ENCODE measurements around the gene SLC13A3.

Gene SLC13A3

DNA sequence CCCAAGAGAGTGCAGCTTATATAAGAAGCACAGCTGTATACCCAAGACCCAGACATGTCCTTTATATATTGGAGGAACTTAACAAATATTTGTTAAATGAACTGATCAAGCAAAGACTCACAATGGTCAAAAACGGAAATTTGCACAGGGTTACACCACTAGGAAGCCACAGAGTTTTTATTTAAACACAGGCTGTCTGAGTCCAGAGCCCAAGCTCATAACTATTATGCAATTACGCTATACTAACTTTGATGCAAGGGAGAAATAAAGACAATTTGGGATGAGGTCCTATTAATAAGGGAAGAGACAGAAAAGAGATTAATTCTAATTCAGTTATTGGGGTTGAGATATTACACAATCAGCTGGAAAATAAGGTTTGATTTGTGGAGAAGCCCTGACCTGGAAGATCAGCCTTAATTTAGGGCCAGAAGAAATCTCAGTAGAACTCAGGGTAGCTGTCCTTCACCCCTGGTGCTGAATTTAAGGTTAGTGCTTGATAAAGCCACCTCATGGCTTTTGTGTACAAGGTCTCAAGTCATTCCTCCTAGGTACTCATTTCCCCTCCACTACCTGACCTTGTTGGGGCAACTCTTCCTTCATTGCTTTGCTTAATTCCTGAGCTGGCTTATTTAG is 127.4 kb downstream of the SLC13A3 start:
- DNase-seq (ENCODE audit: low read depth), result no peak

DNA sequence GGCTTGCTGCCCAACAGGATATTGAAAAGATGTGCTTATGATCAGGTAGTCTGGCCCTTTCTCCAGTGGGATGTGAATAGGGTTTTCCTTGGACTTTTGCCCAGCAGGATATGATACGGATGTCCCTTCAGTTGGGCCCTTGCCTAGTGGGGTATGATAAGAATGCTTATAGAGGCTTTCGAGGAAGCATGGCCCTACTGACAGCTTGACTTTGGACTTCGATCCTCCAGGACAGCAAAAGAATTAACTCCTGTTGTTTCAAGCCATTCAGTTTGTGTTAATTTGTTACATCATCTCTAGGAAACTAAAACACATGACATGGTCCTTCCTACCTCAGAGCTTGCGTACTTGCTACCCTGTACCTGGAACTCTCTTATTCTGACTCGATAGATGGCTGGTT is 128.2 kb downstream of the SLC13A3 start:
- DNase-seq (ENCODE audit: low read depth), result no peak

DNA sequence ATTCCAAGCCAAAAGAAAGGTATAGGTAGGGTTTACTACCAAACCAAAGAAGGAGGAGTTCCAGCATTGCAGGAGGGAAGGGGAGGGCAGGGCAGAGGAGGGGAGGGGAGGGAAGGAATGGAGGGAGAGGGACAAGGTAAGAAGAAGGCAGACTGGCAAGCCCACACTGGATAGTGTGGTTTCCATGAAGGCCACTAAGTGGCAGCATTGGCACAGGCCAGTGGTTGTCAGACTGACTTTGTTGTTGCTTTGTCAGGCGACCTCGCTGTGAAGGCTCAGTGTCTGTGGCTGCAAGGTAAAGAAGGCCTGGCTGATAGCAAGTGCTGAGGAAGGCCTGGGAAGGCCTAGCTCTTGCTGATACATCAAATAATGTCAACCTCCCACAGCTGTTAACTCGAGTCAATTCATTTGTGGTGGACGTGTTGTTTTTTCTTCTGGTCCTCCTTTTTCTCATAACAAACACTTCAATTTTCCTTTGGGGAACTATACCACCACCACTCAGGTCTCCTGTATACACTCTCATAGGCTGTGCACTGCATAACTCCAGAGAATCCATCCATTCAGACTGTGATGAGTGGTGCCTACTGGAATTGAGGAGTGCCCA is 130.2 kb downstream of the SLC13A3 start:
- DNase-seq (ENCODE audit: low read depth), result no peak

DNA sequence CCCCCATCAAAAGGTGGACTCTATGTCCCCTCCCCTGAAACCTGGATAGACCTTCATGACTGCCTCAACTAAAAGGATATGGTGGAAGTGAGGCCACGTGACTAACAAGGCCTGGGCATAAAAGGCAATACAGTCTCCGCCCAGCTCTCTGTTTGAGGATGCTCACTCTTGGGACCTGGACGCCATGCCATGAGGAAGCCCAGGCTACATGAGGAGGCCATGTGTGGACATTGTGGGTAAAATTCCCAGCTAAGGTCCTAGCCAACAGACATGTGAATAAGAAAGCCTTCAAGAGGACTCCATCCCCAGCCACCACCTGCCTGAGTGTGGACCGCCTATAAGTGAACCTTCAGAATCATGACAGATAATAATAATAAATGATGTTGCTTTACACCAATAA is 130.7 kb downstream of the SLC13A3 start:
- no peak for DNase-seq (ENCODE audit: low read depth)

DNA sequence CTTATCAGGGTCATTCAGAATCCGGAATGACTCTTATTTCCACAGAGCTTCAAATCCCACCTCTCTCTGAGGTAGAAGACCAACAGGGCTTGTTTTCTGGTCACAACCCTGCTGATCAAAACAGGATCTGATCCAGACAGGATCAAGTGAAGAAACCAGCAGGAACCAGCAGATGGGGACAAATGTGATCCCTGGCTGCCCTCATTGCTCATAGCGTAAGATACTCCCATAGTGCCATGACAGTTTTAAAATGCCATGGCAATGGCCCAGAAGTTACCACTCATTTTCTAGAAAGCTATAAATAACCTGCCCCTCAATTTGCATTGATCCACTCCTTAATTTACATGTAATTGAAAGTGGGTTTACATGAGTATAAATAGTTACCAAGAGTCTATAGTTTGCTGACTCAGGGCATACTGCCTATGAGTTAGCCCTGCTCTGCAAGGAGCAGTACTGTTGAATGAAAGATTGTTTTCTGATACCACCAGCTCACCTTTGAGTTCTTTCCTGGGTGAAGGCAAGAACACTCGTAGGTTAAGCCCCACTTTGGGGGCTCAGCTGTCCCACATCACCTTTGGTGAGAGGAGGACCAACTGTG is 131.7 kb downstream of the SLC13A3 start:
- DNase-seq (ENCODE audit: low read depth), result no peak

DNA sequence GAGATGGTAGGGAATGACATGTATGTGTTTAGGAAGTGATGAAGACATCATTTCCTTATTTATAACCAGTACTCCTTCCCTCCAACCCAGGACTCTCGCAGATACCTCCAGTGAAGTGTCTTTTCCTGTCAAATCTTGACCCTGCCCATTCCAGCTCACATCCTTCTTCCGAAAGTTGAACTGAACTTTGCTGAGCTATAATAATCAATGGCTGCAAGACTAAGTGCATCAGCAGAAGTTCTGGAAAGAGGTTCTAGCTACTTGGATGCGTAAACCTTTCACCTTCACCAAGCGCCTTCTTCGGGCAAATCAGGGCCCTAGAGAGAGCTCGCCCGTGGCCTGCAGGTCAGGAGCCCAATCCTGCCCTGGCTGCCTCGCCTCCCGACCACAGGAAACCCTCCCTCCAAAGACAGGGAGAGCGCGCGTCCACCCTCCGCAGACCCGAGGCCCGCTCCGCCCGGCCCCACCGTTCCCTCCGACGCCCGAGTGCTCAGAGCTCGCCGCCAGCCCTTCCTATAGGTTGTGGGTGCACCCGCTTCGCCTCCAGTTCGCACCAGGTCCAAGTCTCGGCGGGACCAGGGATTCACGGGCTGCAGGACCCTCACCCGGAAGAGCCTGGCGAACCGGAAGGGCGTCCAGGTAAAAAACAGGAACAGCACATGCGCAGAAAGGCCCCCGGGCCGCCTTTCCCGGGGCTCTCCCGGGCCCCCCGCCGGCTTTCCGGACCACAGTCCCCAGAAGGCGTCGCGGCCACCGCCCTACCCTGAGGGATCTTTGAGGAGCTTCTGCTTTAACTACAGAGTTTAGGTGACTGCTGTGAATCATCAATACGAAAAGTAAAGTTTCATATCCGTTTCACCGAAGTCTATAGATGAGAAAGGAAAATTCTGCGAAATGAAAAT is 138.1 kb downstream of the SLC13A3 start, which contains the start of gene ZNF334:
Gene ZNF334, minus strand, starts transcription at position 617 of the 902 bp plus-strand sequence. CDS start 1,457 bp downstream, outside the sequence.
- no peak for DNase-seq (ENCODE audit: low read depth)

DNA sequence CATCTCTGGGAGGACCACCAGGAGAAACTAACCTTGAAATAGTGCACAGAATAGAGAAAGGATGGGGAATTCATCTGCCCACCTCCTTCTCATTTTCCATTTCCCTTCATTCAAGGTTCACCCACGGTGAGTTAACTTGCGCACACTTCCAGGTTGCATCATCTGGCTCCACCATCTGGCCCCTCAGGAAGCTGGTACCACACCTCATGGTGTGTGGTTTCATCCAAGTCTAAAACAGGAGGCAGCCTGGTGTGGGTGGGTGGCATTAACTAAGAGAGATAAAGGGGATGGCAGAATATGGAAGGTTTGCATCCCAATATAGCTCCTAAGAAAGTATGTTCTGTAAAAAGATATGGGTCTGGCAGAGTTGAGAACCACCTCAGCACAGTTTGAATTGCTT is 141.7 kb downstream of the SLC13A3 start:
- DNase-seq (ENCODE audit: low read depth), result no peak

Data from activated T-helper 1 cell treated with Interleukin-2 at 50 U/mL for 16 hours (primary cell).